ENCODE results near the gene CYP2A13. TPM values are rescaled to one million over a fixed set of nuclear protein-coding genes. Genes with fewer than 3 reads are reported as not detected.
A peak's percentile ranks its signal among the peaks of the same experiment; 100 is the strongest.
"Not testable (repeated sequence)": the region's sequence is repeated elsewhere in the genome, so short reads cannot be mapped to it uniquely, and the experiment has no call there.

The CYP2A13 gene, protein sequence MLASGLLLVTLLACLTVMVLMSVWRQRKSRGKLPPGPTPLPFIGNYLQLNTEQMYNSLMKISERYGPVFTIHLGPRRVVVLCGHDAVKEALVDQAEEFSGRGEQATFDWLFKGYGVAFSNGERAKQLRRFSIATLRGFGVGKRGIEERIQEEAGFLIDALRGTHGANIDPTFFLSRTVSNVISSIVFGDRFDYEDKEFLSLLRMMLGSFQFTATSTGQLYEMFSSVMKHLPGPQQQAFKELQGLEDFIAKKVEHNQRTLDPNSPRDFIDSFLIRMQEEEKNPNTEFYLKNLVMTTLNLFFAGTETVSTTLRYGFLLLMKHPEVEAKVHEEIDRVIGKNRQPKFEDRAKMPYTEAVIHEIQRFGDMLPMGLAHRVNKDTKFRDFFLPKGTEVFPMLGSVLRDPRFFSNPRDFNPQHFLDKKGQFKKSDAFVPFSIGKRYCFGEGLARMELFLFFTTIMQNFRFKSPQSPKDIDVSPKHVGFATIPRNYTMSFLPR
- total RNA-seq = not detected

DNA sequence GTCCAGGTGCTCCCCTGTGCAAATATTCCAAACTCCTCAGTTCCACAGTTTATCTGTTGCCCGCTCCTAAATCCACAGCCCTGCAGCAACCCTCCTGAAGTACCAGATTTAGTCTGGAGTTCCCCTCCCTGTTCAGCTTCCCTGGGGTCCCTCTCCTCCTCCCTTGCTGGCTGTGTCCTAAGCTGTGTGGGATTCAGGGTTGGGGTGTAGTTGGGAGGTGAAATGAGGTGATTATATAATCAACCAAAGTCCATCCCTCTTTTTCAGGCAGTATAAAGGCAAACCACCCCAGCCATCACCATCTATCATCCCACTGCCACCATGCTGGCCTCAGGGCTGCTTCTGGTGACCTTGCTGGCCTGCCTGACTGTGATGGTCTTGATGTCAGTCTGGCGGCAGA, at the start of gene CYP2A13:
Gene CYP2A13 (plus strand): TSS at position 301 of the 400 bp plus-strand sequence. CDS start 21 bp downstream, at position 322.
- peaks cover 3% of the 10 kb centered on the region for H3K4me1 Mint-ChIP-seq (ENCODE audit: low read depth)
- H3K9me3 Mint-ChIP-seq = no peaks in the 10 kb centered on the region
- no peaks in the 10 kb centered on the region for H3K36me3 Mint-ChIP-seq (ENCODE audit: insufficient read depth)
- DNase-seq = no peak
- H3K27me3 Mint-ChIP-seq (ENCODE audit: low read depth) = peaks cover 73% of the 10 kb centered on the region
- H3K4me3 Mint-ChIP-seq = no peak within 1 kb of the TSS
- ATAC-seq = no peak

DNA sequence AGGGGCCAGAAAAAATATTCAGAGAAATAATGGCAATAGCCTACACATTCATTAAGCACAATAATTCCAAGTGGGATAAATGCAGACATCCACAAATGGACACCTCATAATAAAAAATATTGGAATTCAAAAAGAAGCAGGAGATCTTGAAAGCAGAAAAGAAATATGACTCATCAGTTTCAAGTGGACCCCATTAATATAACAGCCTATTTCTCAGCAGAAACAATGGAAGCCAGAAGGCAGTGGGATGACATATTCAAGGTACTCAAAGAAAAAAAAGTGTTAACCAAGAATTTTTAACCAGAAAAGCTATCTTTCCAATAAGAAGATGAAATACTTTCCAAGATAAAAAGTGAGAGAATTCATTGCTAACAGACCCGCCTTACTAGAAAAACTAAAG, 48.4 kb upstream of the CYP2A13 start:
- Mint-ChIP-seq H3K4me1 (ENCODE audit: low read depth) (no peaks in the 10 kb centered on the region), H3K36me3 (ENCODE audit: insufficient read depth) (no peaks in the 10 kb centered on the region), H3K9me3 (peaks cover 4% of the 10 kb centered on the region), H3K4me3 (no peak overlapping the region), H3K27me3 (ENCODE audit: low read depth) (no peaks in the 10 kb centered on the region)
- ATAC-seq (no peak), DNase-seq (no peak)

DNA sequence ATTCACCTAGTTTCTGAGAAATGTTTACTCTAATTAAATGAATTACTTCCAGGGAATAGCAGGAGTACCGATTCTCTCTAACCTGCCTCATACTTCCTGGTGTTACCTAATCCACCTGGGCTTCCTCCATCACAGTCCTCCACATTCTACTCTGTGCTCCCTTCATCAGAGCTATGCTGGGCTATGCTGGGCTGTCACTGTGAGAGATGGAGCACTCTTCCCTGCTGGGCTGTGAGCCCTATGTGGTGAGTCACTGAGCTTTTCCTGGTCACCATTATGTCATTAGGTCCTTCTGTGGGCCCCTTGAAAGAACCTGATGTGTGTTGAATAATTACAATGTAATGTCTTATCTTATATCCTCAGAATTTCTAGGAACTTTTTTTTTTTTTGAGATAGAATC, 43.2 kb upstream of the CYP2A13 start:
- not testable (repeated sequence) for ATAC-seq; DNase-seq; H3K9me3 Mint-ChIP-seq; H3K36me3 Mint-ChIP-seq (ENCODE audit: insufficient read depth); H3K4me1 Mint-ChIP-seq (ENCODE audit: low read depth); H3K4me3 Mint-ChIP-seq
- peaks cover 27% of the 10 kb centered on the region for H3K27me3 Mint-ChIP-seq (ENCODE audit: low read depth)

DNA sequence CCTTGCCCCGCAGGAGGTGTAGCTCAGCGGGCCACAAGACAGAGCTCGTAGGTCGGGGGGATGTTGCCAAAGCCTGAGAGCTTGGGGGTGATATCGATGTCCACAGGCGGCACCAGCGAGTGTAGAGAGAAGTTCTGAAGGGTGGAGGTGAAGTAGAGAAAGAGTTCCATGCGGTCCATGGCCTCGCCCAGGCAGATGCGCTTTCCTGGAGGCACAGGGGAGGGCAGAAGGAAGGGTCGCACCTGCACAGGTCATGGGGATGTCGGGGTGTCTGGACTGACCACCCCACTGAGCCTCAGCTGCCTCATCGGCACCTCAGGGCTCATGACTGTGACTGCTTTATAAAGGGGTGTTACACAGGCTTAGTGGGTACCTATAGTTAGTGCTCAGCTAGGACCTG, 37.8 kb upstream of the CYP2A13 start:
- H3K27me3 Mint-ChIP-seq (ENCODE audit: low read depth) = peaks cover 44% of the 10 kb centered on the region
- ATAC-seq = no peak
- H3K36me3 Mint-ChIP-seq (ENCODE audit: insufficient read depth) = no peaks in the 10 kb centered on the region
- no peaks in the 10 kb centered on the region for H3K9me3 Mint-ChIP-seq
- DNase-seq = no peak
- H3K4me3 Mint-ChIP-seq = no peak overlapping the region
- no peaks in the 10 kb centered on the region for H3K4me1 Mint-ChIP-seq (ENCODE audit: low read depth)

DNA sequence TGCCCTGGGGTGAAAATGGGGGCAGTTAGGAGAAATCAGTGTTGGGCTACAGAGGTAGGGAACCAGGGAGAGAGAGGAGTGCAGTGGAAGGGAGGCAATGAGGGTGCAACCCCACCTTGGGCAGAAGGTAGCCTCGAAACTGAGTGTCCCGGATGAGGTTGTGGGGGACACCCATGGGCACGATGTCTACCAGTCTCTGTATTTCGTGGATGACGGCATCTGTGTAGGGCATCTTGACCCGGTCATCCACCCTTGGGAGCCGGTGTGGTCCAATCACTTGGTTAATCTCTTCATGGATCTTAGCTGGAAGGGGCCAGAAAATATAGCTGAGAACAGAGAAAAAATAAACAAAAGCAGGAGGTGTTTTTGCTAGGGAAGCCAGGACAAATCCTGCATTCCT, 36.1 kb upstream of the CYP2A13 start:
- H3K27me3 Mint-ChIP-seq (ENCODE audit: low read depth) = peaks cover 43% of the 10 kb centered on the region
- H3K36me3 Mint-ChIP-seq (ENCODE audit: insufficient read depth); H3K4me1 Mint-ChIP-seq (ENCODE audit: low read depth); H3K9me3 Mint-ChIP-seq; ATAC-seq; DNase-seq; H3K4me3 Mint-ChIP-seq: not testable (repeated sequence)

DNA sequence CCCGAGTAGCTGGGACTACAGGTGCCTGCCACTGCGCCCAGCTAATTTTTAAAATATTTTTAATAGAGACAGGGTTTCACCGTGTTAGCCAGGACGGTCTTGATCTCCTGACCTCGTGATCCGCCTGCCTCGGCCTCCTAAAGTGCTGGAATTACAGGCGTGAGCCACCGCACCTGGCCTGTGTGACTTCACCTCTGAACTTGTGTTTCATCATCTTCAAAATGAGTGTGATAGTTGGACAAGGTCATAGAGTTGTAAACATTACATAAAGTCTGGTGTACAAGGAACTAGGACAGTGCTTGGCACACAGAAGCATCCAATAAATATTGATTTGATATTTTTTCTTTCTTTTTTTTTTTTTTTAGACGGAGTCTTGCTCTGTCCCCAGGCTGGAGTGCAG, 34.9 kb upstream of the CYP2A13 start:
- peaks cover 38% of the 10 kb centered on the region for H3K27me3 Mint-ChIP-seq (ENCODE audit: low read depth)
- H3K4me1 Mint-ChIP-seq (ENCODE audit: low read depth); H3K9me3 Mint-ChIP-seq; H3K4me3 Mint-ChIP-seq; ATAC-seq; H3K36me3 Mint-ChIP-seq (ENCODE audit: insufficient read depth); DNase-seq: not testable (repeated sequence)

DNA sequence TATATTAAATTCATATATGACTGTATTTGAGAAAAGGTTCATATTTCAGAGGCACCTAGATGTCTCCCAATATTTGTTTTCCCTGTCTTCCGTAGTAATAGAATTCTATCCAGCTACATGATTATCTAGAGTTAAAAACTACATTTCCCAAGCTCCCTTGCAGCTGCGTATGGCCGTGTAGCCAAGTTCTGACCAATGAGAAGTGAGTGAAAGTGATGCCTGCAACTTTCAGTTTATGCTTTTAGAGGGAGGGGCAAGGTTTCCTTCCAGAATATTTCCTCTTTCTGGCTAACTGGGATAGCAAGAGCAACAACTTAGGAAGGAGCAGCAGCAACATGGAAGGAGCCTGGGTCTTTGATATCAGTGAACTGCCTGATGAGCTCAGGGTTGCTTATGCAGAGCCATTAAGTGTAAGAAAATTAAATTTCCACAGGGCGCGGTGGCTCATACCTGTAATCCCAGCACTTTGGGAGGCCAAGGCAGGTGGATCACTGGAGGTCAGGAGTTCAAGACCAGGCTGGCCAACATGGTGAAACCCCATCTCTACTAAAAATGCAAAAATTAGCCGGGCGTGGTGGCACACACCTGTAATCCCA, 23.2 kb upstream of the CYP2A13 start:
- H3K4me3 Mint-ChIP-seq = no peak overlapping the region
- no peak for DNase-seq
- ATAC-seq = no peak

DNA sequence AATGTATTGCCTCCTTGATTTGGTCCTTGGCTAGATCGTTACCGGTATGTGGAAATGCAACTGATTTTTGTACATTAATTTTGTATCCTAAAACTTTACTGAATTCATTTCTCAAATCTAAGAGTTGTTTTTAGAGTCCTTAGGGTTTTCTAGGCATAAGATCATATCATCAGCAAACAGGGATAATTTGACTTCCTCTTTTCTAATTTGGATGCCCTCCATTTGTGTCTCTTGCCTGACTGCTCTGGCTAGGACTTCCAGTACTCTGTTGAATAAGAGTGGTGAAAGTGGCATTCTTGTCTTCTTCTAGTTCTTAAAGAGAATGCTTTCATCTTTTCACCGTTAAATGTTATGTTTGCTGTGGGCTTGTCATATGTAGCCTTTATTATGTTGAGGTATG, 12.0 kb upstream of the CYP2A13 start:
- peaks cover 30% of the 10 kb centered on the region for H3K27me3 Mint-ChIP-seq (ENCODE audit: low read depth)
- ATAC-seq (no peak), DNase-seq (no peak)
- no peaks in the 10 kb centered on the region for H3K36me3 Mint-ChIP-seq (ENCODE audit: insufficient read depth)
- H3K4me1 Mint-ChIP-seq (ENCODE audit: low read depth) = no peaks in the 10 kb centered on the region
- H3K4me3 Mint-ChIP-seq = no peak overlapping the region
- H3K9me3 Mint-ChIP-seq = peaks cover 12% of the 10 kb centered on the region

More for the DNA sequence above, 23.2 kb upstream of the CYP2A13 start:
- Mint-ChIP-seq H3K9me3 (no peaks in the 10 kb centered on the region), H3K4me1 (ENCODE audit: low read depth) (no peaks in the 10 kb centered on the region), H3K36me3 (ENCODE audit: insufficient read depth) (no peaks in the 10 kb centered on the region), H3K27me3 (ENCODE audit: low read depth) (peaks cover 12% of the 10 kb centered on the region)

DNA sequence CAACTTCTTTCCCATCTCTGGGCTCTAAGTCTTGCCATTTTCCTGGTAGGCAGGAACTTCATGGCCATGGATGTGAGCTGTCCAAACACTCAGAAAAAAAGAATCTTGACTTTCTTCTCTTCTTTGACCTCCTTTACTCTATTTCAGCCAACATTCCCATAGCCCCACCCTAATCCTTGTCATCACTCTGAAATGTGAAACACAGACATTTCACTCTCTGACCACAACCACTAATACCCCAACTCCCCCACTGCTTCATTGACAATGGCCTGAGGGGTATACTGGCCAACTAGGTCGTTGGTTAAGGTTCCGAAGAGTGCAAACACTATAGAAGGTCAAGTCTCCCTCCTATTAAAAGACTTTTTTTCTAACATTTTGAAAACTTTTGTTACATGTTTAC, 4.7 kb upstream of the CYP2A13 start:
- Mint-ChIP-seq H3K9me3 (peaks cover 14% of the 10 kb centered on the region), H3K36me3 (ENCODE audit: insufficient read depth) (no peaks in the 10 kb centered on the region), H3K27me3 (ENCODE audit: low read depth) (peaks cover 52% of the 10 kb centered on the region), H3K4me1 (ENCODE audit: low read depth) (no peaks in the 10 kb centered on the region), H3K4me3 (no peak overlapping the region)
- DNase-seq = no peak
- no peak for ATAC-seq

DNA sequence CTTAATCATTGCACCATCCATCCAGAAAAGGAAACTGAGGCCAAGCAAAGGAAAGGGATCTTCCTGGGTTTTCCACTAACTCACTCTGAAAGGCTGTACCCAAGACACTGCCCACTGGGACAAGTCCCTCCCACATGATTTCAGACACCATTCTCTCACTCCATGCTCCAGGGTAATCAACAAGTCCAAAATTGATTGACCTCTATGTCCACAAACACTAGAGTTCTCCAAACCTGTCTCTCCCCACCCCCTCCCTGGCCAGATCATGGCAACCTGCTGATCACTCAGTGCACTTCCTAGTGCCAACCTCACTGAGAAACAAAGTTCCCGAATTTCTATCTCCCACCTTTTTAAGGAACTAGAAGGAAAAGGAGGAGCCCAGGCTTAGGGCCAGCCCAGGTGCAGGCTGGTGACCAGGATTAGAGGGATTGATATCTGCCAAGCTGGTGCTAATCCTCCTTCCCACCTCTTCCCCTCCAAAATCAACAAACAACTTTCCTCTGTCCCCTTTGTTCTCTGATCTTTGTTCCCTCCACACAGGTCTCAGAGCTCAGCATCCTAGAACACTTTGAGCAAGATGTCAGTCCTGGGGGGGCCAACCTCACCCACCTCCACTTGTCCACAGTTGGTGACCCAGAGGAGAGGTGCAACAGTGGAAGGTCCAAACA, 2.4 kb upstream of the CYP2A13 start:
- Mint-ChIP-seq H3K36me3 (ENCODE audit: insufficient read depth) (no peaks in the 10 kb centered on the region), H3K4me3 (no peak overlapping the region), H3K4me1 (ENCODE audit: low read depth) (peaks cover 3% of the 10 kb centered on the region), H3K9me3 (peaks cover 6% of the 10 kb centered on the region), H3K27me3 (ENCODE audit: low read depth) (peaks cover 71% of the 10 kb centered on the region)
- DNase-seq = no peak
- no peak for ATAC-seq

DNA sequence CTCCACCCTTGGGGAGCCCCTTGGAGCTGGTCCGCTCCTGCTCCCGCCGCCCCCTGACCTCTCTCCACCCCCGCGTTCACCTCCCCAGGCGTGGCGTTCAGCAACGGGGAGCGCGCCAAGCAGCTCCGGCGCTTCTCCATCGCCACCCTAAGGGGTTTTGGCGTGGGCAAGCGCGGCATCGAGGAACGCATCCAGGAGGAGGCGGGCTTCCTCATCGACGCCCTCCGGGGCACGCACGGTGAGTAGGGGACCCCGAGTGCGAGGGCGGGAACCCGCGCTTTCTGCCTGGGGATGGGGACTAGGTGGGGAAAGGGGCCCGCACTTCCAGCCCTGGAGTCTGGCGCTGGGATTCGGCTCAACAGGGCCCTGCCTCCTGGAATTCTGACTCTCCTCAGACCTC, 1.7 kb downstream of the CYP2A13 start:
- Mint-ChIP-seq H3K27me3 (ENCODE audit: low read depth) (peaks cover 74% of the 10 kb centered on the region), H3K9me3 (no peaks in the 10 kb centered on the region), H3K4me1 (ENCODE audit: low read depth) (peaks cover 3% of the 10 kb centered on the region), H3K36me3 (ENCODE audit: insufficient read depth) (no peaks in the 10 kb centered on the region), H3K4me3 (no peak overlapping the region)
- ATAC-seq = no peak
- DNase-seq = no peak

DNA sequence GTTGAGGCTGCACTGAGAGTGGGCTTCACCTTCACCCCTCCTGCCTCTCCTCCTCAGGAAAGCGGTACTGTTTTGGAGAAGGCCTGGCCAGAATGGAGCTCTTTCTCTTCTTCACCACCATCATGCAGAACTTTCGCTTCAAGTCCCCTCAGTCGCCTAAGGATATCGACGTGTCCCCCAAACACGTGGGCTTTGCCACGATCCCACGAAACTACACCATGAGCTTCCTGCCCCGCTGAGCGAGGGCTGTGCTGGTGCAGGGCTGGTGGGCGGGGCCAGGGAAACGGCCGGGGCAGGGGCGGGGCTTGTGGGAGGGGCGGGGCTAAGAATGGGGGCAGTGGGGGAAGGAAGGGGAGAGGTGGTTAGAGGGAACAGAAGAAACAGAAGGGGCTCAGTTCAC, 7.5 kb downstream of the CYP2A13 start:
- DNase-seq (no peak), ATAC-seq (peak in 1 of 2 donors; percentile 34)
- Mint-ChIP-seq H3K4me3 (no peak overlapping the region), H3K9me3 (no peaks in the 10 kb centered on the region), H3K27me3 (ENCODE audit: low read depth) (peaks cover 39% of the 10 kb centered on the region), H3K36me3 (ENCODE audit: insufficient read depth) (no peaks in the 10 kb centered on the region), H3K4me1 (ENCODE audit: low read depth) (no peaks in the 10 kb centered on the region)

DNA sequence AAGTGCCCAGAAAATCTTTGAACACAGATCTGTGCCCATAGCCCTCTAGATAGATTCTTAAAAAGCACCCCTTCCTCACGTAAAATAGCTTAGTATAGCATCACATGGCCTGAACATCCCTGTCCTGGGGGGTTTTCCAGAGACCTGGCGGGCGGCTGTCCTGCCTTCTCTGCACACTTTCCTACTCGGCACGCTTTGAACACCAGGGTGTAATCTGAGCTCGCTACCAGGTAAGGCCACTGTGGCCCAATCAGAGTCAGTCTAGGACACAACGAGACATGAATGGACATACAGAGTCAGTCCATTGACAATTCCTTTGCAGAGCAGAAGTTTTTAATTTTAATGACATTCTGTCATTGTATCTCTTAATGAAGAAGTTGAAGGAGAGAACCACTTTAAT, 8.1 kb downstream of the CYP2A13 start:
- ATAC-seq (no peak), DNase-seq (no peak)
- H3K4me1 Mint-ChIP-seq (ENCODE audit: low read depth) = no peaks in the 10 kb centered on the region
- H3K27me3 Mint-ChIP-seq (ENCODE audit: low read depth) = peaks cover 32% of the 10 kb centered on the region
- H3K9me3 Mint-ChIP-seq = peaks cover 2% of the 10 kb centered on the region
- no peak overlapping the region for H3K4me3 Mint-ChIP-seq
- H3K36me3 Mint-ChIP-seq (ENCODE audit: insufficient read depth) = no peaks in the 10 kb centered on the region

DNA sequence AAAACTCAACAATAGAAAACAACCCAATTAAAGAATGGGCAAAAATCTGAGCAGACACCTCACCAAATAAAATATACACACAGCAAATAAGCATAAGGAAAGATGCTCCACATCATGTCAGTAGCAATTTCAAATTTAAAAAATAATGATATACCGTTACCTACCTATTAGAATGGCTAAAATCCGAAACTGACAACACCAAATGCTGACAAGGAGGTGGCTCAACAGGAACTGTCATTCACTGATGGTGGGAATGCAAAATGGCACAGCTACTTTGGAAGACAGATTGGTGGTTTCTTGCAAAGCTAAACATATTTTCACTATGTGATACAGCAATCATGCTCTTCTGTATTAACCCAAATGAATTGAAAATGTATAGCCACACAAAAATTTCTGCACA, 9.1 kb downstream of the CYP2A13 start:
- Mint-ChIP-seq H3K4me3 (no peak overlapping the region), H3K4me1 (ENCODE audit: low read depth) (no peaks in the 10 kb centered on the region), H3K27me3 (ENCODE audit: low read depth) (peaks cover 25% of the 10 kb centered on the region), H3K36me3 (ENCODE audit: insufficient read depth) (no peaks in the 10 kb centered on the region), H3K9me3 (peaks cover 10% of the 10 kb centered on the region)
- DNase-seq (no peak), ATAC-seq (no peak)

All from activated T-cell treated with anti-CD3 and anti-CD28 coated beads, Interleukin-2, amount 50 U/mL, for 4 hours (primary cell).